ENCODE results near the gene RRP1B. TPM values are rescaled to one million over a fixed set of nuclear protein-coding genes. Genes with fewer than 3 reads are reported as not detected.

Gene RRP1B
- total RNA-seq, 6 experiments from 2014 or later: 8.0 to 17.0 (median 9.8) TPM

GRCh38 chr21:43701936-43702784 is 42.8 kb downstream of the RRP1B start:
- intact Hi-C loops (cut with DNase I): loop anchor here in 1 of 2 donors (10.0 kb wide), 1 partner anchor 73 kb away; the partner anchor contains the start of gene CSTB
- no peak for DNase-seq

GRCh38 chr21:43702785-43703034 is 43.4 kb downstream of the RRP1B start:
- 41% methylated on average over 9 of the region's 12 CpGs for WGBS (ENCODE audit: insufficient coverage, low coverage, low lambda C conversion rate, missing lambda C conversion rate)
- TF ChIP-seq CTCF (IDR thresholded peaks at IDR 0.05) (no peak), POLR2A (IDR thresholded peaks at IDR 0.05) (no peak)
- DNase-seq (no peak), ATAC-seq (no peak)
- intact Hi-C loops (cut with DNase I): loop anchor here in 1 of 2 donors (10.0 kb wide), 1 partner anchor 72 kb away; the partner anchor contains the start of gene CSTB
- Histone ChIP-seq H3K4me3 (no peak overlapping the region), H3K36me3 (no peaks in the 10 kb centered on the region), H3K27me3 (no peaks in the 10 kb centered on the region), H3K27ac (no peak overlapping the region), H3K4me1 (peaks cover 0 to 3% (median 0%) of the 10 kb centered on the region in 4 donors), H3K9me3 (no peaks in the 10 kb centered on the region)

More at GRCh38 chr21:43701936-43702784, 42.8 kb downstream of the RRP1B start:
- no peaks in the 10 kb centered on the region for H3K36me3 ChIP-seq
- H3K9me3 ChIP-seq: no peaks in the 10 kb centered on the region
- peaks cover 0 to 3% (median 0%) of the 10 kb centered on the region in 4 donors for H3K4me1 ChIP-seq
- TF ChIP-seq CTCF (IDR thresholded peaks at IDR 0.05) (no peak), POLR2A (IDR thresholded peaks at IDR 0.05) (no peak)
- H3K27me3 ChIP-seq: no peaks in the 10 kb centered on the region
- no peak overlapping the region for H3K27ac ChIP-seq
- ATAC-seq: peak in 2 of 4 donors; percentile 11 to 32
- no peak overlapping the region for H3K4me3 ChIP-seq
- WGBS (ENCODE audit: insufficient coverage, low coverage, low lambda C conversion rate, missing lambda C conversion rate): 91% methylated on average over 8 of the region's 29 CpGs

- no peak for TF ChIP-seq POLR2A (IDR thresholded peaks at IDR 0.05)
- TF ChIP-seq CTCF (IDR thresholded peaks at IDR 0.05): no peak
- peak in 3 of 4 donors; percentile 53 to 60 (median 59) for ATAC-seq
- Histone ChIP-seq H3K4me1 (peaks cover 0 to 3% (median 0%) of the 10 kb centered on the region in 4 donors), H3K27ac (no peak overlapping the region), H3K9me3 (no peaks in the 10 kb centered on the region), H3K36me3 (no peaks in the 10 kb centered on the region), H3K27me3 (no peaks in the 10 kb centered on the region), H3K4me3 (no peak overlapping the region)
- peak in 1 of 3 donors; percentile 2 for DNase-seq
- intact Hi-C loops (cut with DNase I): loop anchor here in 1 of 2 donors (10.0 kb wide), 1 partner anchor 72 kb away; the partner anchor contains the start of gene CSTB
- WGBS (ENCODE audit: insufficient coverage, low coverage, low lambda C conversion rate, missing lambda C conversion rate): 44% methylated on average over 21 of the region's 29 CpGs
Observed at GRCh38 chr21:43703035-43703880, 43.9 kb downstream of the RRP1B start.

GRCh38 chr21:43707462-43707861 is 48.1 kb downstream of the RRP1B start:
- no peak overlapping the region for H3K4me3 ChIP-seq
- H3K36me3 ChIP-seq: no peaks in the 10 kb centered on the region
- DNase-seq: no peak

More at GRCh38 chr21:43707462-43707861, 48.1 kb downstream of the RRP1B start:
- ATAC-seq: no peak
- intact Hi-C loops (cut with DNase I): loop anchor here in 1 of 2 donors (10.0 kb wide), 1 partner anchor 67 kb away; the partner anchor contains the start of gene CSTB
- Histone ChIP-seq H3K4me1 (peaks cover 0 to 7% (median 0%) of the 10 kb centered on the region in 4 donors), H3K27me3 (no peaks in the 10 kb centered on the region), H3K27ac (no peak overlapping the region), H3K9me3 (no peaks in the 10 kb centered on the region)
- 88% methylated on average over 3 of the region's 9 CpGs for WGBS (ENCODE audit: insufficient coverage, low coverage, low lambda C conversion rate, missing lambda C conversion rate)
- TF ChIP-seq CTCF (IDR thresholded peaks at IDR 0.05) (no peak), POLR2A (IDR thresholded peaks at IDR 0.05) (no peak)

All from right lobe of liver (tissue), 6 donors.